Omental fat pad (tissue), 4 donors: Measurements from ENCODE around the gene ODAD4. TPM values are rescaled to one million over a fixed set of nuclear protein-coding genes. Genes with fewer than 3 reads are reported as not detected.

Source experiments
- ATAC-seq: fragments of 150-250 bp; one replicate; pipeline ENCODE4 v1.9.1; 2016; ENCODE audit warnings: mild to moderate bottlenecking, moderate library complexity; ENCODE audit not compliant: low FRiP score
- DNase-seq: peaks from one replicate; pipeline ENCODE4 v3.0.0-alpha.2; 2019; ENCODE audit warnings: low spot score
- total RNA-seq, 4 donors: library from RNA; depleted of rRNA; stranded (reverse); fragments of >200 nt; gene quantifications; one replicate each; pipeline ENCODE4 v1.1.0, GENCODE V29; 2016
- TF ChIP-seq, protein P1 (sequence below), 3 donors: fragments of 450-650 bp; IDR thresholded peaks; one replicate each; pipeline ENCODE4 v1.5.1; 2016 to 2017; ENCODE audit warnings: antibody characterized with exemption in 3 of 3, mild to moderate bottlenecking in 3 of 3, moderate library complexity in 2 of 3

Gene ODAD4
- total RNA-seq, 4 donors from 2014 or later, result 0.19 to 0.96 (median 0.49) TPM

DNA sequence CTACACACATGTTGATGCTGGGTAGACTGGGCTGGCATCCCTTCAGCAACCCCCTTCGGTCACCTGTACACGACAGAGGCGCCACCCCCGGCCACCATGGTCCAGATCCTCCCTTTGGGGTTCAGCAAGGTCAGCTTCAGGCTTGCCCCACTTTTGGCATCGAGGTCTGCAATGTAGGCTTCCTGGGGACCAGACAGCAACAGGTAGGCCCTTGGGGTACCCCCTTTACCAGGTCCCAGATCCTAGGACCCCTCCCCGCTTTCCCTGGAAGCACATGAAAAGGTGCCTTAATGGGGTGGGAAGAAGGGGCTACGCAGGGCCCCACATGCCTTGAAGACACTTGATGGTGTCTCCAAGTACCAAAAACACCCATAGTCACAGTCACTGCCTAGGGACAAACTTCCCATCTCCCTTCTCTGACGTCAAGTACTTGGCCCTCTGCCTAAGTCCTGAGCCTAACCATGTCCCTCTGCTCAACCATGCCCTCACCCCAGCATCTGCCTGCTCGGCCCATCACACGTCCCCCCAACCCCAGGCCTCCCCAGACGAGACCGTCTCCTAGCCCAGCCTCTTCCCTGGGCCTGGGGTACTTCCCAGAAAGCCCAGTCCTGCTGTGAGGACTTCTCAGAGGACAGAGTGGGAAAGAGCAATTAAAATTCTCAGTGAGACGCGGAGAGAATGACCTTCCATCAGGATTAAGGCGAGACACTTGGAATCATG lies 23.8 kb upstream of the ODAD4 start:
- TF ChIP-seq, protein P1, sequence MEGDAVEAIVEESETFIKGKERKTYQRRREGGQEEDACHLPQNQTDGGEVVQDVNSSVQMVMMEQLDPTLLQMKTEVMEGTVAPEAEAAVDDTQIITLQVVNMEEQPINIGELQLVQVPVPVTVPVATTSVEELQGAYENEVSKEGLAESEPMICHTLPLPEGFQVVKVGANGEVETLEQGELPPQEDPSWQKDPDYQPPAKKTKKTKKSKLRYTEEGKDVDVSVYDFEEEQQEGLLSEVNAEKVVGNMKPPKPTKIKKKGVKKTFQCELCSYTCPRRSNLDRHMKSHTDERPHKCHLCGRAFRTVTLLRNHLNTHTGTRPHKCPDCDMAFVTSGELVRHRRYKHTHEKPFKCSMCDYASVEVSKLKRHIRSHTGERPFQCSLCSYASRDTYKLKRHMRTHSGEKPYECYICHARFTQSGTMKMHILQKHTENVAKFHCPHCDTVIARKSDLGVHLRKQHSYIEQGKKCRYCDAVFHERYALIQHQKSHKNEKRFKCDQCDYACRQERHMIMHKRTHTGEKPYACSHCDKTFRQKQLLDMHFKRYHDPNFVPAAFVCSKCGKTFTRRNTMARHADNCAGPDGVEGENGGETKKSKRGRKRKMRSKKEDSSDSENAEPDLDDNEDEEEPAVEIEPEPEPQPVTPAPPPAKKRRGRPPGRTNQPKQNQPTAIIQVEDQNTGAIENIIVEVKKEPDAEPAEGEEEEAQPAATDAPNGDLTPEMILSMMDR (IDR thresholded peaks at IDR 0.05), result no peak
- DNase-seq, result no peak
- peak; percentile 34 for ATAC-seq

- DNase-seq (no peak), ATAC-seq (peak; percentile 69)
- TF ChIP-seq, protein P1 (IDR thresholded peaks at IDR 0.05), result no peak
These were observed 23.2 kb upstream of the ODAD4 start for GRCh38 chr17:41907185-41907556.

- ATAC-seq, result no peak
- no peak for DNase-seq
- TF ChIP-seq, protein P1 (IDR thresholded peaks at IDR 0.05), result no peak
These were observed 22.5 kb upstream of the ODAD4 start for GRCh38 chr17:41907633-41908539.

GRCh38 chr17:41909088-41909487 lies 21.3 kb upstream of the ODAD4 start:
- DNase-seq (no peak), ATAC-seq (no peak)

DNA sequence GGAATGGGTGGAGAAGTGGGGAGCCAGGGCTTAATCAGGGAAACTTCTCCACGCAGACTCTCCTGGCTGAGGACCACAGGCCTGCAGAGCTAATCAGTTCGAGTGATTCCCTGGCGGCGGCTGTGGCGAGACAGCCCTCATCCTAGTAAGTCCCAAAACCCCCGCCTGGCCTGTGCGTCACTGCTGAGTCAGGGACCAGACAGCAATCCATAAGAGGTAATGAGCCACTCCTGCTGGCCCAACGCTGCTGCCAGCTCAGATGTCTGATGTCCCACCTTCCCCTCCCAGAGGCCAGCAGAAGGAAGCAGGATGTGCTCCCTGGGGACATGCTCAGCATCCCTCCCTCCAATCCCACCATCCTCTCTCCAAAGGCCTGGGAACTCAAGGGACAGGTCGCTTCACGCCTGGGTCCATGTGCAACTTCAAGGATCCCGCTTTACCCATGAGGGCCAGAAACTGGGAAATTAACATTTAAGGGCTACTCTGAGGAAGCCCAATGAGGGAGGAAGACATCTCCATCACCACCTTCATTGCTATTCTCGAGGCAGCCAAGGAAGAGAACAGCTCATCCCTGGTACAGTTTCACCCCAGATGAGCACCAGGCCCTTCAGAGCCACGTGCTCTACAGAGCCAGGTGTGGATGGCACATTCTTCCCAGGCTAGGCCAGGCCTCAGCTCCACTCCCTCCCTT lies 19.6 kb upstream of the ODAD4 start:
- DNase-seq (no peak), ATAC-seq (no peak)
- TF ChIP-seq, protein P1 (IDR thresholded peaks at IDR 0.05), result no peak

More at GRCh38 chr17:41909088-41909487, 21.3 kb upstream of the ODAD4 start:
- TF ChIP-seq, protein P1 (IDR thresholded peaks at IDR 0.05), result no peak

DNA sequence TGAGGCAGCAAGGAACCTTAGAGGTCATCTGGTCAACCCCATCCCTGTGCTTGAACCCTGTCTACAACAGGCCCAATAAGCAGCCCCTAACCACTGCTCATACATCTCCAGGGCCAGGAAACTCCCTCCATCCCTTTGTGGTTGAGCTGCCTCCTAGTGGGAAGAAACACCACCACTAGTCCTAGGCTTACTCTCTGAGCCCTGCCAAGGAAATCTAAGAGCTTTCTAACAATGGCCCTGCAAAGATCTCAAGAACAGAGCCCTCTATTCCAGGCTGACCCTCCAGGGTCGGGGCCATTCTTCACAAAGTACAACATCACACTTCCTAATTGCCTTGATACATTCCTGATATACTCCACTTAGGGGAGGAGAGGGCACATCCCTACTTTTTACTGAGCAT lies 17.5 kb upstream of the ODAD4 start:
- no peak for ATAC-seq
- DNase-seq, result no peak
- TF ChIP-seq, protein P1 (IDR thresholded peaks at IDR 0.05), result no peak
